ENCODE measurements around the gene MRM3.

- TF ChIP-seq POLR2A (IDR thresholded peaks at IDR 0.05; ENCODE audit: low read depth, low read length) (no peak), POLR2AphosphoS5 (IDR thresholded peaks at IDR 0.05; ENCODE audit: low read depth, low read length) (no peak), TAF1 (IDR thresholded peaks at IDR 0.05; ENCODE audit: borderline replicate concordance, low read depth, low read length) (no peak)
These were observed 56.3 kb downstream of the MRM3 start for GRCh38 chr17:838486-838885.

Measured in GM12892 (cell line).